Prostate gland (tissue), 2 donors: Measurements from ENCODE around the gene WASF1. TPM values are rescaled to one million over a fixed set of nuclear protein-coding genes. Genes with fewer than 3 reads are reported as not detected.

Experiments used
- DNase-seq: peaks from one replicate; pipeline ENCODE4 v3.0.0-alpha.2; 2019; ENCODE audit warnings: low spot score
- H3K27ac ChIP-seq, 2 donors: fragments of 200-600 bp; sonication (generic); 2 replicates each; pipeline ENCODE4 v1.5.1; 2017 to 2019
- H3K27me3 ChIP-seq: fragments of 200-600 bp; sonication (generic); replicated peaks from 2 replicates; pipeline ENCODE4 v1.5.1; 2019; ENCODE audit not compliant: insufficient read depth
- H3K36me3 ChIP-seq, 2 donors: fragments of 200-600 bp; sonication (generic); 1 replicate in 1 of 2; 2 replicates in 1 of 2; pipeline versions ENCODE4 v1.5.1 to v1.8.1; 2017 to 2019
- H3K4me1 ChIP-seq: fragments of 200-600 bp; sonication (generic); replicated peaks from 2 replicates; pipeline ENCODE4 v1.5.1; 2019
- H3K4me3 ChIP-seq, 2 donors: fragments of 200-600 bp; sonication (generic); 2 replicates each; pipeline ENCODE4 v1.5.1; 2017 to 2019
- H3K9me3 ChIP-seq: fragments of 200-600 bp; sonication (generic); 2 replicates; pipeline ENCODE4 v1.5.1; 2017
- POLR2A ChIP-seq: fragments of 450-650 bp; IDR thresholded peaks from one replicate; pipeline ENCODE4 v1.6.1; 2016; ENCODE audit warnings: antibody characterized with exemption, mild to moderate bottlenecking
- POLR2AphosphoS5 ChIP-seq: sonication (generic); formaldehyde crosslinking; IDR thresholded peaks from one replicate; pipeline ENCODE4 v1.6.1; 2017; ENCODE audit warnings: antibody characterized with exemption
- WGBS: methylation state at CpG from one replicate; pipeline ENCODE4 v1.1.5; 2018; 5-methylcytosine and 5-hydroxymethylcytosine counted together
- intact Hi-C: fragments of 100-400 bp; cut with DNase I; formaldehyde crosslinking; loops from one replicate; pipeline ENCODE4 v1.14.2; 2022
- total RNA-seq, 2 donors: library from RNA; depleted of rRNA; stranded (reverse); fragments of >200 nt; gene quantifications; one replicate each; pipeline ENCODE4 v1.1.0, GENCODE V29; 2016
- TF ChIP-seq, protein P1 (sequence below), 4 experiments: fragments of 200-600 bp in 2 of 4; fragments of 450-650 bp in 2 of 4; sonication (generic) in 2 of 4; IDR thresholded peaks; 1 replicate in 3 of 4; 2 replicates in 1 of 4; pipeline ENCODE4 v1.5.1; 2016 to 2019; ENCODE audit warnings: antibody characterized with exemption in 4 of 4, mild to moderate bottlenecking in 2 of 4, moderate library complexity in 2 of 4

The WASF1 gene
- total RNA-seq, 2 donors from 2014 or later = 8.0 to 56.8 TPM

DNA sequence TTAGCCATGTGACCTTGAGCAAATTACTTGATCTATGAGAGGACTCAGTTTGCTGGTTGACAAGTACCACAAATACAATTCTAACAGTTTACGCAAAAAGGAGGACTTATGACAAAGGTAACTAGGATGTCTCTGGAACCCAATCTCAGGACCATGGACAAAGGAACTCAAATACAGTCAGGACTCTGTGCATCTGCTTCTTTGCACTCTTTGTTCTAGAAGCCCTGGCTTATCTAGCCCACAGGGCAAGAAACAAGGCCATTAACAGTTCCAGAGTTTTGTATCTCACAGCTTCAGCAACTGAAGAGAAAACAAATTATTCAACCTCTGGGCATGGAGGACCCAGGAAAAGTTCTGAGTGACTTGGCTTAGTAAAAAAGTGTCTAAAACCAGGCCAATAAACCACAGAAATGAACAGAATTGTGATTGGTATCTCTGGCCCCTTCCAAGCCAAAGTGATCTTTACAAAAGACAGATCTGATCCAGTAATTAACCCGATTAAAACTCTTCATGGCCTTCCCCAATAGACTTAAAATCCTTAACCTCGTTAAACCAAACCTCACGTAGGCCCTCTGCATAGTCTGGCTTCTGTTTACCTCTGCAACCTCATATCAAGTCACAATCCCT lies 5.9 kb downstream of the WASF1 start:
- H3K36me3 ChIP-seq = no peaks in the 10 kb centered on the region
- WGBS = 73% methylated on average over 4 of the region's 4 CpGs
- TF ChIP-seq, protein P1, sequence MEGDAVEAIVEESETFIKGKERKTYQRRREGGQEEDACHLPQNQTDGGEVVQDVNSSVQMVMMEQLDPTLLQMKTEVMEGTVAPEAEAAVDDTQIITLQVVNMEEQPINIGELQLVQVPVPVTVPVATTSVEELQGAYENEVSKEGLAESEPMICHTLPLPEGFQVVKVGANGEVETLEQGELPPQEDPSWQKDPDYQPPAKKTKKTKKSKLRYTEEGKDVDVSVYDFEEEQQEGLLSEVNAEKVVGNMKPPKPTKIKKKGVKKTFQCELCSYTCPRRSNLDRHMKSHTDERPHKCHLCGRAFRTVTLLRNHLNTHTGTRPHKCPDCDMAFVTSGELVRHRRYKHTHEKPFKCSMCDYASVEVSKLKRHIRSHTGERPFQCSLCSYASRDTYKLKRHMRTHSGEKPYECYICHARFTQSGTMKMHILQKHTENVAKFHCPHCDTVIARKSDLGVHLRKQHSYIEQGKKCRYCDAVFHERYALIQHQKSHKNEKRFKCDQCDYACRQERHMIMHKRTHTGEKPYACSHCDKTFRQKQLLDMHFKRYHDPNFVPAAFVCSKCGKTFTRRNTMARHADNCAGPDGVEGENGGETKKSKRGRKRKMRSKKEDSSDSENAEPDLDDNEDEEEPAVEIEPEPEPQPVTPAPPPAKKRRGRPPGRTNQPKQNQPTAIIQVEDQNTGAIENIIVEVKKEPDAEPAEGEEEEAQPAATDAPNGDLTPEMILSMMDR (IDR thresholded peaks at IDR 0.05) = no peak
- TF ChIP-seq POLR2A (no peak), POLR2AphosphoS5 (no peak)
- intact Hi-C loops = no loop called here
- H3K9me3 ChIP-seq = no peaks in the 10 kb centered on the region
- H3K27me3 ChIP-seq = no peaks in the 10 kb centered on the region
- H3K4me1 ChIP-seq = no peaks in the 10 kb centered on the region
- no peak overlapping the region for H3K4me3 ChIP-seq
- H3K27ac ChIP-seq = no peak overlapping the region
- no peak for DNase-seq

DNA sequence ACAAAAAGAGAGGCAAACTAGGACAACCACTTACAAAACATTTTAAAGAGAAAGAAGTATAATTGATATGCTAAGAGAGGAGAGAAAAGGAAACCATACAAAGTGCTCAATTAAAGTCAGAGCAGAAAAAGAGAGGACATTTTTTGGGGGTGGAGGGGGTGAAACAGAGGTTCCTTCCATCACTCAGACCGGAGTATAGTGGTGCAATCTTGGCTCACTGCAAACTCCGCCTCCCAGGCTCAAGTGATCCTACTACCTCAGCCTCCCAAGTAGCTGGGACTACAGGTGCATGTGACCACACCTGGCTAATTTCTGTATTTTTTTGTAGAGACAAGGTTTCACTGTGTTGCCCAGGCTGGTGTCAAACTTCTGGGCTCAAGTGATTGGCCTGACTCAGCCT lies 9.4 kb downstream of the WASF1 start:
- no peaks in the 10 kb centered on the region for H3K4me1 ChIP-seq

DNA sequence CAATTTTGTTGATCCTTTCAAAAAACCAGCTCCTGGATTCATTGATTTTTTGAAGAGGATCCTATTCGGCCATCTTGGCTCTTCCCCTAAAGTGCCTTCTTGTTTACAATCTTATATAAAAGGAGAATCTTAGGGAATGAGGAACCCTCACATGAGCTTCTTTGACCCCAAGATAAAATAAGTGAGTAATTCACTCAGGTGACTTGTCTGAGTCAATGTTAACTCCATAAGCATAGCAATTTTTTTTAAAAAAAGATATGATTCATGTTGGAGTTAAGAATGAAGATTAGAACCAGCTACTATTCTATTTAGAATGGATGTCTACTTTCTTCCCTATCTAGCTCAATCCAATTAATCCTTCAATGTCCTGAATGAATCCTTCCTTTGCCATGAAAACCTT lies 21.0 kb downstream of the WASF1 start:
- Histone ChIP-seq H3K4me3 (no peak overlapping the region), H3K27me3 (no peaks in the 10 kb centered on the region), H3K36me3 (no peaks in the 10 kb centered on the region), H3K9me3 (no peaks in the 10 kb centered on the region), H3K27ac (no peak overlapping the region), H3K4me1 (no peaks in the 10 kb centered on the region)
- DNase-seq = no peak
- 100% methylated on average over 1 of the region's 1 CpG for WGBS
- intact Hi-C loops = no loop called here
- TF ChIP-seq POLR2AphosphoS5 (no peak), POLR2A (no peak)
- TF ChIP-seq, protein P1 (IDR thresholded peaks at IDR 0.05) = no peak

More for the DNA sequence above, 9.4 kb downstream of the WASF1 start:
- Histone ChIP-seq H3K27me3 (no peaks in the 10 kb centered on the region), H3K4me3 (no peak overlapping the region), H3K36me3 (no peaks in the 10 kb centered on the region), H3K27ac (no peak overlapping the region), H3K9me3 (no peaks in the 10 kb centered on the region)
- TF ChIP-seq POLR2A (no peak), POLR2AphosphoS5 (no peak)
- TF ChIP-seq, protein P1 (IDR thresholded peaks at IDR 0.05) = no peak
- DNase-seq = no peak
- intact Hi-C loops = no loop called here
- WGBS = 95% methylated on average over 2 of the region's 2 CpGs

DNA sequence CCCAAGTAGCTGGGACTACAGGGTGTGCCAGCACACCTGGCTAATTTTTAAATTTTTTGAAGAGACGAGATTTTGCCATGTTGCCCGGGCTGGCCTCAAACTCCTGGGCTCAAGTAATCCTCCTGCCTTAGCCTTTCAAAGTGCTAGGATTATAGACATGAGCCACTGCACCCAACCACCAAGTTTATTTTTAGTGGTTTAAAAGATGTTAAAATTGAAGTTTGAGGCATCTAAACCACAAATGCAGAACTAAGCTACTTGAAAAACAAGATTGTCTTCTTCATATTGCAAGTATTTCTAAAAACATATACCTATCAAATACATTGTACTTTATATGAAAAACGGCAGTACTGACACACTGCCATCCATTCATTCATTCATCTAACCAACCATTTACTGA lies 31.6 kb downstream of the WASF1 start:
- no peak overlapping the region for H3K27ac ChIP-seq
- H3K27me3 ChIP-seq = no peaks in the 10 kb centered on the region
- intact Hi-C loops = no loop called here
- TF ChIP-seq, protein P1 (IDR thresholded peaks at IDR 0.05) = no peak
- TF ChIP-seq POLR2AphosphoS5 (no peak), POLR2A (no peak)
- DNase-seq = no peak
- no peaks in the 10 kb centered on the region for H3K9me3 ChIP-seq
- H3K4me1 ChIP-seq = no peaks in the 10 kb centered on the region
- H3K4me3 ChIP-seq = no peak overlapping the region
- no peaks in the 10 kb centered on the region for H3K36me3 ChIP-seq
- WGBS = 85% methylated on average over 3 of the region's 3 CpGs

DNA sequence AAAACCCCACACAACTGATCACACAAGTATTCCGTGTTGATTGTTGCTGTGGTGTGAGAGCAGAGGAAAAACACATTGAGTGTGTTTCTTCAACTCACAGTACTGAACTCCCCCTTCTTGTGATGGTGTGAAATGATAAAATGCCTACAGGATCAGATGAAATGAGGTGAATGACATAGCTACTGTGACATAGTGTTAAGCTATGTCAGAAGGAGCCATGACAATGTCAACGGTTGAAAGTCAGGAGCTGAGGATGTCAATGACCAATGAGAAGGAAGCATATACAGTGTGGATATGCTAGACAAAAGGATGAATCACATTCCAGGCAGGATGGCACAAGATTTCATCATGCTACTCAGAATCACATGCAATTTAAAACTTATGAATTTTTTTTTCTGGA lies 38.8 kb downstream of the WASF1 start:
- H3K27ac ChIP-seq = no peak overlapping the region
- DNase-seq = no peak
- no peaks in the 10 kb centered on the region for H3K36me3 ChIP-seq
- no peaks in the 10 kb centered on the region for H3K4me1 ChIP-seq
- 97% methylated on average over 2 of the region's 2 CpGs for WGBS
- no peaks in the 10 kb centered on the region for H3K27me3 ChIP-seq
- no peaks in the 10 kb centered on the region for H3K9me3 ChIP-seq
- TF ChIP-seq POLR2A = no peak
- TF ChIP-seq, protein P1 (IDR thresholded peaks at IDR 0.05) = no peak
- no peak for TF ChIP-seq POLR2AphosphoS5
- intact Hi-C loops = no loop called here
- H3K4me3 ChIP-seq = no peak overlapping the region
